GM12875 (cell line): ENCODE data around the gene THSD7A.

ENCODE experiments used
- H3K4me3 ChIP-seq: one replicate; pipeline ENCODE4 v1.5.1; 2011; ENCODE audit warnings: low read depth, low read length, control low read depth
- CTCF ChIP-seq: IDR thresholded peaks from 2 replicates; pipeline ENCODE4 v1.5.1; 2011; ENCODE audit warnings: low read depth, mild to moderate bottlenecking, control low read depth, inconsistent platforms, low read length, moderate library complexity, borderline replicate concordance; ENCODE audit not compliant: insufficient read depth

Gene THSD7A

GRCh38 chr7:11667810-11668185 lies 164.2 kb downstream of the THSD7A start:
- no peak for TF ChIP-seq CTCF
- H3K4me3 ChIP-seq = no peak overlapping the region

GRCh38 chr7:11667071-11667809 lies 164.8 kb downstream of the THSD7A start:
- no peak overlapping the region for H3K4me3 ChIP-seq
- TF ChIP-seq CTCF = no peak

- TF ChIP-seq CTCF = no peak
- H3K4me3 ChIP-seq = no peak overlapping the region
Observed at GRCh38 chr7:11665357-11665756, 166.6 kb downstream of the THSD7A start.

GRCh38 chr7:11655642-11656041 lies 176.4 kb downstream of the THSD7A start:
- H3K4me3 ChIP-seq = no peak overlapping the region
- no peak for TF ChIP-seq CTCF

- no peak overlapping the region for H3K4me3 ChIP-seq
- TF ChIP-seq CTCF = no peak
Observed at GRCh38 chr7:11655163-11655562, 176.8 kb downstream of the THSD7A start.

- no peak overlapping the region for H3K4me3 ChIP-seq
- no peak for TF ChIP-seq CTCF
Observed at GRCh38 chr7:11650500-11650899, 181.5 kb downstream of the THSD7A start.

- no peak for TF ChIP-seq CTCF
- no peak overlapping the region for H3K4me3 ChIP-seq
Observed at GRCh38 chr7:11650030-11650429, 182.0 kb downstream of the THSD7A start.
